CD4-positive, alpha-beta T cell treated with Interleukin-15 for 4 hours (primary cell): ENCODE results near the gene SUSD6.
"Not testable (repeated sequence)": the region's sequence is repeated elsewhere in the genome, so short reads cannot be mapped to it uniquely, and the experiment has no call there.

Experiments
- DNase-seq: peaks from one replicate; pipeline ENCODE4 v3.0.0-alpha.2; 2020; ENCODE audit warnings: low spot score

Gene SUSD6

GRCh38 chr14:69591317-69591716, 20.1 kb upstream of the SUSD6 start:
- DNase-seq: no peak

GRCh38 chr14:69593018-69593677, 18.2 kb upstream of the SUSD6 start:
- no peak for DNase-seq

- DNase-seq: no peak
Measured at GRCh38 chr14:69594846-69595245, 16.6 kb upstream of the SUSD6 start.

GRCh38 chr14:69595336-69595735, 16.1 kb upstream of the SUSD6 start:
- DNase-seq: no peak

GRCh38 chr14:69599431-69599830, 12.0 kb upstream of the SUSD6 start:
- DNase-seq: not testable (repeated sequence)

GRCh38 chr14:69600304-69600891, 11.0 kb upstream of the SUSD6 start:
- DNase-seq: no peak

- no peak for DNase-seq
Measured at GRCh38 chr14:69605738-69606137, 5.7 kb upstream of the SUSD6 start.

GRCh38 chr14:69606258-69607184, 4.9 kb upstream of the SUSD6 start:
- no peak for DNase-seq

GRCh38 chr14:69610020-69610873, 1.1 kb upstream of the SUSD6 start:
- DNase-seq: no peak

GRCh38 chr14:69610874-69611171, 573 bp upstream of the SUSD6 start:
- DNase-seq: no peak

GRCh38 chr14:69612014-69612782, 802 bp downstream of the SUSD6 start:
- DNase-seq: no peak

GRCh38 chr14:69612783-69613130, 1.4 kb downstream of the SUSD6 start:
- DNase-seq: no peak

GRCh38 chr14:69613312-69614073, 2.1 kb downstream of the SUSD6 start:
- DNase-seq: no peak

GRCh38 chr14:69614592-69614991, 3.2 kb downstream of the SUSD6 start:
- no peak for DNase-seq

- DNase-seq: no peak
Measured at GRCh38 chr14:69615121-69615495, 3.7 kb downstream of the SUSD6 start.

GRCh38 chr14:69615496-69616407, 4.4 kb downstream of the SUSD6 start:
- DNase-seq: peak; percentile 56

GRCh38 chr14:69616408-69616773, 5.0 kb downstream of the SUSD6 start:
- no peak for DNase-seq

GRCh38 chr14:69617796-69618195, 6.4 kb downstream of the SUSD6 start:
- DNase-seq: no peak

- DNase-seq: no peak
Measured at GRCh38 chr14:69619012-69619411, 7.6 kb downstream of the SUSD6 start.

GRCh38 chr14:69620211-69620611, 8.8 kb downstream of the SUSD6 start:
- no peak for DNase-seq
